ENCODE measurements around the gene INO80.
"Not testable (repeated sequence)": the region's sequence is repeated elsewhere in the genome, so short reads cannot be mapped to it uniquely, and the experiment has no call there.

The INO80 gene

DNA sequence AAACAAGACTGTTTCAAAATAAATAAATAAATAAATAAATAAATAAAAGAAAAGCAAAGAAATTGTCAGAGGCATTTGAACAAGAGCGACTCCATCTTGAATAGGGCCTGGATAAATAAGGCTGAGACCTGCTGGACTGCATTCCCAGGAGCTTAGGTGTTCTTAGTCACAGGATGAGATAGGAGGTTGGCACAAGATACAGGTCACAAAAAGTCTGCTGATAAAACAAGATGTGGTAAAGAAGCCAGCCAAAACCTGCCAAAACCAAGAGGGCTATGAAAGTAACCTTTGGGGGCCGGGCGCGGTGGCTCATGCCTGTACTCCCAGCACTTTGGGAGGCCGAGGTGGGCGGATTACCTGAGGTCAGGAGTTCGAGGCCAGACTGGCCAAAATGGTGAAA, 23.0 kb upstream of the INO80 start:
- not testable (repeated sequence) for H3K9me3 ChIP-seq (ENCODE audit: control insufficient read depth, low read depth, low read length); H3K36me3 ChIP-seq (ENCODE audit: control insufficient read depth, low read depth, low read length); H3K27me3 ChIP-seq (ENCODE audit: control insufficient read depth, insufficient read depth, low read length); H3K4me3 ChIP-seq (ENCODE audit: low read length); H3K9ac ChIP-seq (ENCODE audit: low read length); H3K27ac ChIP-seq (ENCODE audit: low read length); H3K4me1 ChIP-seq (ENCODE audit: control insufficient read depth, low read depth, low read length)

DNA sequence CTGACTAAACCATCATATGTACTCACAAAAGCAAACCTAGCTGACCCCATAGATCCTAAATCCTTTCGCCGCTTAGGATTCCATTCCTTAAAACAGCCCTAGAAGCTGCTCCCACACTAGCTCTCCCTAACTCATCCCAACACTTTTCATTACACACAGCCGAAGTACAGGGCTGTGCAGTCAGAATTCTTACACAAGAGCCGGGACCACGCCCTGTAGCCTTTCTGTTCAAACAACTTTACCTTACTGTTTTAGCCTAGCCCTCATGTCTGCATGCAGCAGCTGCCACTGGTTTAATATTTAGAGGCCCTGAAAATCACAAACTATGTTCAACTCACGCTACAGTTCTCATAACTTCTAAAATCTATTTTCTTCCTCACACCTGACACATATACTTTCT, 19.5 kb upstream of the INO80 start:
- H3K9ac ChIP-seq (ENCODE audit: low read length); H3K4me3 ChIP-seq (ENCODE audit: low read length); H3K4me1 ChIP-seq (ENCODE audit: control insufficient read depth, low read depth, low read length); H3K27ac ChIP-seq (ENCODE audit: low read length); H3K9me3 ChIP-seq (ENCODE audit: control insufficient read depth, low read depth, low read length); H3K36me3 ChIP-seq (ENCODE audit: control insufficient read depth, low read depth, low read length); H3K27me3 ChIP-seq (ENCODE audit: control insufficient read depth, insufficient read depth, low read length): not testable (repeated sequence)

DNA sequence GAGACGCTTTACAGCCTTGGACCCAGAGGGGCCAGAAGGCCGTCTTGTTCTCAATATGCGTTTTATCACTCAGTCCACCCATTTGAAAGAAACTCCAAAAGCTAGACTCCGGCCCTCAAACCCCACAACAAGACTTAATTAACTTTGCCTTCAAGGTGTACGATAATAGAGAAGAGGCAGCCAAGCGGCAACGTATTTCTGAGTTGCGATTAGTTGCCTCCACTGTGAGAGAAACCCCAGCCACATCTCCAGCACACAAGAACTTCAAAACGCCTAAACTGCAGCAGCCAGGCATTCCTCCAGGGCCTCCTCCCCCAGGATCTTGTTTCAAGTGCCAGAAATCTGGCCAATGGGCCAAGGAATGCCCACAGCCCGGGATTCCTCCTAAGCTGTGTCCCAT, 17.4 kb upstream of the INO80 start:
- H3K27ac ChIP-seq (ENCODE audit: low read length), result no peak overlapping the region
- H3K27me3 ChIP-seq (ENCODE audit: control insufficient read depth, insufficient read depth, low read length), result no peaks in the 10 kb centered on the region
- no peak overlapping the region for H3K9ac ChIP-seq (ENCODE audit: low read length)
- no peaks in the 10 kb centered on the region for H3K4me1 ChIP-seq (ENCODE audit: control insufficient read depth, low read depth, low read length)
- no peaks in the 10 kb centered on the region for H3K36me3 ChIP-seq (ENCODE audit: control insufficient read depth, low read depth, low read length)
- H3K4me3 ChIP-seq (ENCODE audit: low read length), result no peak overlapping the region
- no peaks in the 10 kb centered on the region for H3K9me3 ChIP-seq (ENCODE audit: control insufficient read depth, low read depth, low read length)

- not testable (repeated sequence) for H3K27ac ChIP-seq (ENCODE audit: low read length); H3K4me3 ChIP-seq (ENCODE audit: low read length); H3K4me1 ChIP-seq (ENCODE audit: control insufficient read depth, low read depth, low read length); H3K9ac ChIP-seq (ENCODE audit: low read length); H3K36me3 ChIP-seq (ENCODE audit: control insufficient read depth, low read depth, low read length); H3K9me3 ChIP-seq (ENCODE audit: control insufficient read depth, low read depth, low read length); H3K27me3 ChIP-seq (ENCODE audit: control insufficient read depth, insufficient read depth, low read length)
Measured at GRCh38 chr15:41132094-41132493, 16.0 kb upstream of the INO80 start.

DNA sequence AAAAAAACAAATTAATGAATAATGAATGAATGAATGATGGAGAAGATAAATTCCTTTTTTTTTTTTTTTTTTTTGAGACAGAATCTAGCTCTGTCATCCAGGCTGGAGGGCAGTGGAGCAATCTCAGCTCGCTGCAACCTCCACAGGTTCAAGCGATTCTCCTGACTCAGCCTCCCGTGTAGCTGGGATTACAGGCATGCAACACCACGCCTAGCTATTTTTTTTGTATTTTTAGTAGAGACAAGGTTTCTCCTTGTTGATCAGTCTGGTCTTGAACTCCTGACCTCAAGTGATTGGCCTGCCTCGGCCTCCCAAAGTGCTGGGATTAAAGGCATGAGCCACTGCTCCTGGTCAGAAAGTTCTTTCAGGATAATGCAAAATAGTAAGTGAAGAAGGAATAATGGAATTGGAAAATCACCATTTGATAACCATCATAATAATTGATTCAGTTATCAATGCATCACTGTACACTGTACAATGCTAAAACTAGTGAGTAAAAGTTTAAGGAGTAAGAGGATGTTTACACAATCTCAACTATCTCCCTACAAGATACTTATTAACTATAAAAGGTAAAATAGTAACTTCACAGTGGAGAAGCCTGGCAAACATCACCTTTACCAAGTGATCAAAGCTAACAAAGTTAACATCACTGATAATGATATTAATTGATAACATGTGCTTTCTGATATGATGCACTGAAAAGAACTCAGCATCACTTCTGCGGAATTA, 12.3 kb upstream of the INO80 start:
- Histone ChIP-seq H3K9me3 (ENCODE audit: control insufficient read depth, low read depth, low read length) (no peaks in the 10 kb centered on the region), H3K36me3 (ENCODE audit: control insufficient read depth, low read depth, low read length) (no peaks in the 10 kb centered on the region), H3K27me3 (ENCODE audit: control insufficient read depth, insufficient read depth, low read length) (no peaks in the 10 kb centered on the region), H3K9ac (ENCODE audit: low read length) (no peak overlapping the region), H3K4me1 (ENCODE audit: control insufficient read depth, low read depth, low read length) (no peaks in the 10 kb centered on the region), H3K27ac (ENCODE audit: low read length) (no peak overlapping the region), H3K4me3 (ENCODE audit: low read length) (no peak overlapping the region)

DNA sequence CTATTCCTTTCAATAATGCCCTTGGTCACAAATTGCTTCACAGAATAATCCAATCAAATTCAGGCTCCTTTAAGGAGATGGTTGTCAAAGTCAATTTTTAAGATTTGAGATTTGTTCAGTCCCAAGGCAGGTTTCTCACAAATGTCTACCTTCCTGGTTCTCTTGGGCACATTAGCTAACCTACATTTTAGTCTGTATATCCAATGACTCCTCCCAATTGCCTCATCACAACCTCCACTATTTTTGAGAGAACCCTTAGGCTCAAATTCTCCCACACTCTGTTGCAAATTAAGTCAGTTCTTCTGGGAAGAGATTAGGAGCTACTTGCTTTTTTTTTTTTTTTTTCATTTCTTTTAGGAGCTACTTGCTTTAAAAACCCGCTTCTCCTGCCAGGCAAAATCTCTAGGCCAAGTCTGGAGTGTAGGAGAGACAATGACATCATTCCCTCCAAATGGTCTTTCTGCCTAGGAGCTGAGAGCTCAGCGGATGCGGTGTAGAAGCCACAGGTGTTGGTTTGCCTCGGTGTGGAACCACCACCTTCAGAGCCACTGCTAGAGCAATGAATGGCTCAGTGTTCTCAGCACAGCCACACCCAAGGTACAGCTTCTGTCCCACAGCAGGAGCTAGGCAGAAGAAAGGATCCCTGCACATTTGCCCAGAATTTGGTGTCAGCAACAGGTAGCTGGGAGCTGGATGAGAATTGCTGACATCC, 10.0 kb upstream of the INO80 start:
- no peak overlapping the region for H3K27ac ChIP-seq (ENCODE audit: low read length)
- H3K9me3 ChIP-seq (ENCODE audit: control insufficient read depth, low read depth, low read length), result no peaks in the 10 kb centered on the region
- no peaks in the 10 kb centered on the region for H3K36me3 ChIP-seq (ENCODE audit: control insufficient read depth, low read depth, low read length)
- H3K9ac ChIP-seq (ENCODE audit: low read length), result no peak overlapping the region
- no peaks in the 10 kb centered on the region for H3K27me3 ChIP-seq (ENCODE audit: control insufficient read depth, insufficient read depth, low read length)
- H3K4me1 ChIP-seq (ENCODE audit: control insufficient read depth, low read depth, low read length), result no peaks in the 10 kb centered on the region
- H3K4me3 ChIP-seq (ENCODE audit: low read length), result no peak overlapping the region

DNA sequence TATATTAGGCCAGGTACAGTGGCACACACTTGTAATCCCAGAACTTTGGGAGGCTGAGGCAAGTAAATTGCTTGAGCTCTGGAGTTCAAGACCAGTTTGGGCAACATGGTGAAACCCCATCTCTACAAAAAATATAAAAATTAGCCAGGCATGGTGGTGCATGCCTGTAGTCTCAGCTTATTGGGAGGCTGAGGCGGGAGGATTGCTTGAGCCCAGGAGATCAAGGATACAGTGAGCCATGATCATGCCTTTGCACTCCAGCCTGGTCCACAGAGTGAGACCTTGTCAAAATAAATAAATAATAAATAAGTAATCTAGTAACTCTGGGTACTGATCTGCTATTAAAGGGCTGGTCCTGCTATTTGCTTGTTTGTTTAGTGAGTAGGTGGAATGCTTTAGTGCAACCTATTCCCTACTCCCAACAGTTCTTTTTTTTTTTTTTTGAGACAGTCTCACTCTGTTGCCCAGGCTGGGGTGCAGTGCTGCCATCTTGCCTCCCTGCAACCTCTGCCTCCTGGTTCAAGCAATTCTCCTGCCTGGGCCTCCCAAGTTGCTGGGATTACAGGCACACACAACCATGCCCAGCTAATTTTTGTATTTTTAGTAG, 9.1 kb upstream of the INO80 start:
- Histone ChIP-seq H3K9ac (ENCODE audit: low read length) (no peak overlapping the region), H3K4me1 (ENCODE audit: control insufficient read depth, low read depth, low read length) (no peaks in the 10 kb centered on the region), H3K36me3 (ENCODE audit: control insufficient read depth, low read depth, low read length) (no peaks in the 10 kb centered on the region), H3K9me3 (ENCODE audit: control insufficient read depth, low read depth, low read length) (no peaks in the 10 kb centered on the region), H3K27me3 (ENCODE audit: control insufficient read depth, insufficient read depth, low read length) (no peaks in the 10 kb centered on the region), H3K27ac (ENCODE audit: low read length) (no peak overlapping the region), H3K4me3 (ENCODE audit: low read length) (no peak overlapping the region)

GRCh38 chr15:41124058-41124457, 8.0 kb upstream of the INO80 start:
- Histone ChIP-seq H3K27me3 (ENCODE audit: control insufficient read depth, insufficient read depth, low read length) (no peaks in the 10 kb centered on the region), H3K27ac (ENCODE audit: low read length) (no peak overlapping the region), H3K4me1 (ENCODE audit: control insufficient read depth, low read depth, low read length) (no peaks in the 10 kb centered on the region), H3K36me3 (ENCODE audit: control insufficient read depth, low read depth, low read length) (no peaks in the 10 kb centered on the region), H3K9me3 (ENCODE audit: control insufficient read depth, low read depth, low read length) (no peaks in the 10 kb centered on the region), H3K4me3 (ENCODE audit: low read length) (no peak overlapping the region), H3K9ac (ENCODE audit: low read length) (no peak overlapping the region)

DNA sequence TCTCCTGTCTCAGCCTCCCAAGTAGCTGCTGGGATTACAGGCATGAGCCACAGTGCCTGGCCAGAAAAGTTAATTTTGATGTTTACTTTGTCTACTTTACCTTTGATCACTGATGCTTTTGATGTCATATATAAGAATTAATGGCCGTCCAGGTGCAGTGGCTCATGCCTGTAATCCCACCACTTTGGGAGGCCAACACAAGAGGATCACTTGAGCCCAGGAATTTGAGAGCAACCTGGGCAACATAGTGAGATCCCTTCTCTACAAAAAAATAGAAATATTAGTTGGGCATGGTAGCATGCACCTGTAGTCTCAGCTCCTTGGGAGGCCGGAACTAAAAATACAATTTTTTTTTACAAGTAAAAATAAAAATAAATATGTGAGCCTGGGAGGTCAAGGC, 6.8 kb upstream of the INO80 start:
- Histone ChIP-seq H3K9ac (ENCODE audit: low read length) (no peak overlapping the region), H3K4me1 (ENCODE audit: control insufficient read depth, low read depth, low read length) (no peaks in the 10 kb centered on the region)

DNA sequence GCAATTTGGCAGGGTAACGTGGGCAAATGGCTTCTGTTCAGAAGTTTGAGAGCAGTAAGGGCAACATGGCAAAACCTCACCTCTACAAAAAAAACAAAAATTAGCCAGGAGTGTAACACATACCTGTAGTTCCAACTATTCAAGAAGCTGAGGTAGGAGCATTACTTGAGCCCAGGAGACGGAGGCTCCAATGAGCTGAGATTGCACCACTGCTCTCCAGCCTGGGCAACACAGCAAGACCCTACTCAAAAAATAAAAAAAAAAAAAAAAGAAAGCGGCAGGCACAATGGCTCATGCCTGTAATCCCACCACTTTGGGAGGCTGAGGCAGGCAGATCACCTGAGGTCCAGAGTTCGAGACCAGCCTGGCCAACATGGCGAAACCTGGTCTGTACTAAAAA, 5.9 kb upstream of the INO80 start:
- no peaks in the 10 kb centered on the region for H3K36me3 ChIP-seq (ENCODE audit: control insufficient read depth, low read depth, low read length)
- no peak overlapping the region for H3K9ac ChIP-seq (ENCODE audit: low read length)
- no peak overlapping the region for H3K27ac ChIP-seq (ENCODE audit: low read length)
- H3K27me3 ChIP-seq (ENCODE audit: control insufficient read depth, insufficient read depth, low read length), result no peaks in the 10 kb centered on the region
- H3K4me1 ChIP-seq (ENCODE audit: control insufficient read depth, low read depth, low read length), result peaks cover 2% of the 10 kb centered on the region
- H3K9me3 ChIP-seq (ENCODE audit: control insufficient read depth, low read depth, low read length), result no peaks in the 10 kb centered on the region
- H3K4me3 ChIP-seq (ENCODE audit: low read length), result no peak overlapping the region

More for the DNA sequence above, 6.8 kb upstream of the INO80 start:
- Histone ChIP-seq H3K9me3 (ENCODE audit: control insufficient read depth, low read depth, low read length) (no peaks in the 10 kb centered on the region), H3K4me3 (ENCODE audit: low read length) (no peak overlapping the region), H3K27ac (ENCODE audit: low read length) (no peak overlapping the region), H3K36me3 (ENCODE audit: control insufficient read depth, low read depth, low read length) (no peaks in the 10 kb centered on the region), H3K27me3 (ENCODE audit: control insufficient read depth, insufficient read depth, low read length) (no peaks in the 10 kb centered on the region)

DNA sequence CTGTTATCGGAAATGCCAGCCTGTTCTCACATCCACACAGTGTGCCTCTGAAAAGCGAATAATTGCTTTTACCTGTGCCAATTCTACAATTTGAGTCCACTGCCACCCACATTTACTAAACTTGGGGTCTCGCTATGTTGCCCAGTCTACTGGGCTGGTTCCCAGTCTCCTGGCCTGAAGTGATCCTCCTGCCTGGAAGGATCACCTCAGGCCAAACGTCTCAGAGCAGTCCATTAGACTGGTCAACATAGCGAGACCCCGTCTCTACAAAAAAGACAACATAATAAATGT, 827 bp upstream of the INO80 start:
- peaks cover 6% of the 10 kb centered on the region for H3K36me3 ChIP-seq (ENCODE audit: control insufficient read depth, low read depth, low read length)
- H3K27me3 ChIP-seq (ENCODE audit: control insufficient read depth, insufficient read depth, low read length), result no peaks in the 10 kb centered on the region
- peaks cover 11% of the 10 kb centered on the region for H3K4me1 ChIP-seq (ENCODE audit: control insufficient read depth, low read depth, low read length)
- peak overlapping the region; percentile 97 for H3K27ac ChIP-seq (ENCODE audit: low read length)
- peak overlapping the region; percentile 98 for H3K4me3 ChIP-seq (ENCODE audit: low read length)
- peak overlapping the region; percentile 98 for H3K9ac ChIP-seq (ENCODE audit: low read length)
- H3K9me3 ChIP-seq (ENCODE audit: control insufficient read depth, low read depth, low read length), result no peaks in the 10 kb centered on the region

DNA sequence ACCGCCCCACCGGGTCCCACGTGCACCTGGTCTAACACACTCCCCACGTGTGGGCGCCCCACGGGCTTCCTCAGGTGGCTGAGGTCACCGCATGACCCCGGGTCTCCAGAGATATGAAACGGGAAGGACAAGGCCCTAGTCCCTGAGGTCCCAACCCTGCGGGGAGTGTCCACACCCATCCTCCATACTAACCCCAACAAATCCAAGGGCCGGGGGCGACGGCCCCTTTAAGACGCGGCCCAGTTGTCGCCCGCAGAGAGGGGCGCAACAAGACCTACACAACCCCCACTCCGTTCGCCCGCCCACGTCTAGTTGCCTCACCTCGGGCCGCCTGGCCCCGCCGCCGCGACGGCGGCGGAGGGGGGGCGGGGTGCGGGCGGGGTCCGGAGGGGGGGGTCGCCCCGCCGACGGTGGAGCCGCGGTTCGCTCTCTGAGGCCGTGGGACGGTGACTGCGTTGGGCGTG, 396 bp downstream of the INO80 start:
- Histone ChIP-seq H3K36me3 (ENCODE audit: control insufficient read depth, low read depth, low read length) (peaks cover 6% of the 10 kb centered on the region), H3K27ac (ENCODE audit: low read length) (peak overlapping the region; percentile 98), H3K9me3 (ENCODE audit: control insufficient read depth, low read depth, low read length) (no peaks in the 10 kb centered on the region), H3K4me3 (ENCODE audit: low read length) (peak overlapping the region; percentile 98), H3K27me3 (ENCODE audit: control insufficient read depth, insufficient read depth, low read length) (no peaks in the 10 kb centered on the region), H3K9ac (ENCODE audit: low read length) (peak overlapping the region; percentile 98), H3K4me1 (ENCODE audit: control insufficient read depth, low read depth, low read length) (peaks cover 11% of the 10 kb centered on the region)
